H1 (cell line): Measurements from ENCODE around the gene KCNMB4.

ENCODE experiments used
- ATF3 ChIP-seq: IDR thresholded peaks from 2 replicates; pipeline ENCODE4 v1.6.1; 2011; ENCODE audit warnings: low read depth, mild to moderate bottlenecking, low read length; ENCODE audit not compliant: insufficient read depth
- CHD2 ChIP-seq: IDR thresholded peaks from 2 replicates; pipeline ENCODE4 v1.6.1; 2012; ENCODE audit warnings: low read length, improper control_type of control experiment
- CREB1 ChIP-seq: IDR thresholded peaks from 2 replicates; pipeline ENCODE4 v1.6.1; 2012; ENCODE audit warnings: inconsistent platforms
- CTCF ChIP-seq, 3 experiments: IDR thresholded peaks; 1 replicate in 2 of 3; 2 replicates in 1 of 3; pipeline versions ENCODE4 v1.5.1 to v1.6.1; 2011; ENCODE audit warnings: low read length in 3 of 3, mild to moderate bottlenecking in 3 of 3, inconsistent platforms in 2 of 3, low read depth in 1 of 3, moderate library complexity in 1 of 3; ENCODE audit not compliant: insufficient read depth in 1 of 3; ENCODE audit errors: control extremely low read depth in 1 of 3
- EP300 ChIP-seq, 2 experiments: IDR thresholded peaks; 1 replicate in 1 of 2; 2 replicates in 1 of 2; pipeline ENCODE4 v1.6.1; 2011 to 2012; ENCODE audit warnings: low read depth in 2 of 2, low read length in 2 of 2, mild to moderate bottlenecking in 2 of 2, borderline replicate concordance in 1 of 2, inconsistent platforms in 1 of 2, moderate library complexity in 1 of 2
- HDAC2 ChIP-seq, 2 experiments: fragments of 300-600 bp in 1 of 2; sonication (generic) in 1 of 2; IDR thresholded peaks; 2 replicates each; pipeline ENCODE4 v1.6.1; 2011 to 2012; ENCODE audit warnings: low read depth in 2 of 2, low read length in 2 of 2, mild to moderate bottlenecking in 2 of 2, moderate library complexity in 2 of 2, borderline replicate concordance in 1 of 2, inconsistent platforms in 1 of 2
- POLR2A ChIP-seq, 2 experiments: IDR thresholded peaks; 1 replicate in 1 of 2; 2 replicates in 1 of 2; pipeline ENCODE4 v1.6.1; 2011; ENCODE audit warnings: low read depth in 2 of 2, low read length in 2 of 2, mild to moderate bottlenecking in 2 of 2; ENCODE audit errors: control extremely low read depth in 1 of 2
- RAD21 ChIP-seq, 2 experiments: IDR thresholded peaks in 1 of 2; conservative IDR thresholded peaks in 1 of 2; 2 replicates each; pipeline ENCODE4 v1.6.1; 2011; ENCODE audit warnings: low read depth in 2 of 2, low read length in 2 of 2, improper control_type of control experiment in 1 of 2, inconsistent platforms in 1 of 2, mild to moderate bottlenecking in 1 of 2, moderate library complexity in 1 of 2
- SIX5 ChIP-seq: IDR thresholded peaks from 2 replicates; pipeline ENCODE4 v1.6.1; 2011; ENCODE audit warnings: mild to moderate bottlenecking, low read depth, low read length
- SP1 ChIP-seq: IDR thresholded peaks from 2 replicates; pipeline ENCODE4 v1.6.1; 2011; ENCODE audit warnings: low read depth, low read length

- TF ChIP-seq ATF3 (no peak), CTCF (IDR thresholded peaks at IDR 0.05; ENCODE audit: control extremely low read depth in 1 of 3, insufficient read depth in 1 of 3, low read depth in 1 of 3, low read length in 3 of 3) (no peak), CREB1 (no peak), RAD21 (IDR thresholded peaks at IDR 0.05 in 1 of 2, conservative IDR thresholded peaks at IDR 0.05 in 1 of 2; ENCODE audit: low read depth in 2 of 2, low read length in 2 of 2) (no peak), SP1 (no peak), POLR2A (IDR thresholded peaks at IDR 0.05; ENCODE audit: control extremely low read depth in 1 of 2, low read depth in 2 of 2, low read length in 2 of 2) (no peak), HDAC2 (IDR thresholded peaks at IDR 0.05; ENCODE audit: borderline replicate concordance in 1 of 2, low read depth in 2 of 2, low read length in 2 of 2) (no peak), SIX5 (no peak), EP300 (IDR thresholded peaks at IDR 0.05; ENCODE audit: borderline replicate concordance in 1 of 2, low read depth in 2 of 2, low read length in 2 of 2) (no peak), CHD2 (no peak)
Observed at GRCh38 chr12:70418101-70418500, 52.0 kb downstream of the KCNMB4 start.
